ENCODE results near the gene POLH.
"Not testable (repeated sequence)": the region's sequence is repeated elsewhere in the genome, so short reads cannot be mapped to it uniquely, and the experiment has no call there.

The POLH gene

GRCh38 chr6:43575772-43576551 is at the start of gene POLH, which contains the start of gene XPO5:
POLH (plus strand) TSS chr6:43576185; CDS start chr6:43582320, 6,135 bp downstream.
XPO5 (minus strand) TSS chr6:43576038; CDS start chr6:43575864, 174 bp downstream.
- Mint-ChIP-seq H3K9me3 (no peaks in the 10 kb centered on the region), H3K4me3 (peak within 1 kb of the TSS; percentile 98), H3K27me3 (no peaks in the 10 kb centered on the region), H3K27ac (ENCODE audit: low read depth) (peak within 1 kb of the TSS; percentile 91), H3K4me1 (peaks cover 28% of the 10 kb centered on the region), H3K36me3 (ENCODE audit: insufficient read depth) (peaks cover 27% of the 10 kb centered on the region)
- DNase-seq (ENCODE audit: low spot score in 2 of 2) = peak; percentile 78 to 84
- ATAC-seq (replicated peaks; ENCODE audit: extremely low read depth, poor library complexity, severe bottlenecking) = peak; percentile 94

DNA sequence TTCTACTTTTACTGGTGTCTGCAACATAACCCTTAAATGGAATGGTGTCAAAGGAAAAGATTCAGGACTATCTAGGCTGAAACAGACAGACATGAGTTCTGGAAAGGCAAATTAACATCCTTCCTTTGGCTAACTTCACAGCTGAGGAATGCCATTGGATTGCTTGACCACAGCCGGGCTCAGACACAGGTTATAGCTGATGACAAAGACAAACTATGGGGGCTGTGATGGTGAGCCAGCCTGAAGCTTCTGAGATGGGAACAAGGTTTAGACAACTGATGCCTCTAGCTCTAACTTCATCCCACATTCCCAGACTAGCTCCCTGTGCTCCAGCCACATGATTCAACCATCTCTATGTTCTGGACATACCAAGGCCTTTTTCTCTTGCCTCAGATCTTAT is 43.8 kb upstream of the POLH start:
- no peak for DNase-seq (ENCODE audit: low spot score in 2 of 2)
- no peaks in the 10 kb centered on the region for H3K4me1 Mint-ChIP-seq
- H3K36me3 Mint-ChIP-seq (ENCODE audit: insufficient read depth) = peaks cover 43% of the 10 kb centered on the region
- no peaks in the 10 kb centered on the region for H3K27me3 Mint-ChIP-seq
- peak overlapping the region; percentile 52 for H3K27ac Mint-ChIP-seq (ENCODE audit: low read depth)
- no peak for ATAC-seq (replicated peaks; ENCODE audit: extremely low read depth, poor library complexity, severe bottlenecking)
- H3K9me3 Mint-ChIP-seq = no peaks in the 10 kb centered on the region
- no peak overlapping the region for H3K4me3 Mint-ChIP-seq

GRCh38 chr6:43538986-43539385 is 37.0 kb upstream of the POLH start:
- H3K4me3 Mint-ChIP-seq; H3K27me3 Mint-ChIP-seq; DNase-seq (ENCODE audit: low spot score in 2 of 2); ATAC-seq (replicated peaks; ENCODE audit: extremely low read depth, poor library complexity, severe bottlenecking); H3K4me1 Mint-ChIP-seq; H3K27ac Mint-ChIP-seq (ENCODE audit: low read depth); H3K9me3 Mint-ChIP-seq: not testable (repeated sequence)
- H3K36me3 Mint-ChIP-seq (ENCODE audit: insufficient read depth) = peaks cover 35% of the 10 kb centered on the region

DNA sequence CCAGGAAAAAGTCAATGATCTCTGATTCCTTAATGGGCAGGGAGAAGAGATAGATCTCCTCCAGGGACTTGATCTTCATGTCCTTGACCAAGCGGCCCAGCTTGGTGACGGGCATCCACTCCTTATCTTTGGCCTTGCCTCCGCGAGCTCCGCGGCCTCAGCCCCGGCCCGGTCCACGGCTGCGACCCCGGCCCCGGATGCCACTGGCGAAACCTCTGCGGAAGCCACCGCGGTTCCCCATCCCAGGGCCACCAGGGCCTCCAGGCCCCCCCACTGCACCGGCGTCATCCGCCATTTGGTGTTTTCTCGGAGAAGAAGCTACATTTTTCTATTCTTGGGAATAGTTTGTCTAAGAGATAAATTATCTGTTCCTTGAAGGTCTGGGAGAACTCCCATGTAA is 36.6 kb upstream of the POLH start:
- H3K36me3 Mint-ChIP-seq (ENCODE audit: insufficient read depth) = peaks cover 36% of the 10 kb centered on the region
- not testable (repeated sequence) for ATAC-seq (replicated peaks; ENCODE audit: extremely low read depth, poor library complexity, severe bottlenecking)

GRCh38 chr6:43540507-43540906 is 35.5 kb upstream of the POLH start:
- Mint-ChIP-seq H3K4me3 (no peak overlapping the region), H3K9me3 (no peaks in the 10 kb centered on the region), H3K27ac (ENCODE audit: low read depth) (no peak overlapping the region), H3K36me3 (ENCODE audit: insufficient read depth) (peaks cover 38% of the 10 kb centered on the region), H3K27me3 (no peaks in the 10 kb centered on the region), H3K4me1 (peaks cover 9% of the 10 kb centered on the region)
- ATAC-seq (replicated peaks; ENCODE audit: extremely low read depth, poor library complexity, severe bottlenecking) (no peak), DNase-seq (ENCODE audit: low spot score in 2 of 2) (no peak)

More for the DNA sequence above, 36.6 kb upstream of the POLH start:
- not testable (repeated sequence) for H3K27me3 Mint-ChIP-seq; H3K27ac Mint-ChIP-seq (ENCODE audit: low read depth); H3K4me3 Mint-ChIP-seq; H3K9me3 Mint-ChIP-seq; DNase-seq (ENCODE audit: low spot score in 2 of 2); H3K4me1 Mint-ChIP-seq

GRCh38 chr6:43541774-43542471 is 34.1 kb upstream of the POLH start:
- no peaks in the 10 kb centered on the region for H3K27me3 Mint-ChIP-seq
- H3K27ac Mint-ChIP-seq (ENCODE audit: low read depth) = no peak overlapping the region
- H3K4me3 Mint-ChIP-seq = no peak overlapping the region
- ATAC-seq (replicated peaks; ENCODE audit: extremely low read depth, poor library complexity, severe bottlenecking) (no peak), DNase-seq (ENCODE audit: low spot score in 2 of 2) (no peak)
- peaks cover 9% of the 10 kb centered on the region for H3K4me1 Mint-ChIP-seq
- H3K9me3 Mint-ChIP-seq = no peaks in the 10 kb centered on the region
- H3K36me3 Mint-ChIP-seq (ENCODE audit: insufficient read depth) = peaks cover 44% of the 10 kb centered on the region

DNA sequence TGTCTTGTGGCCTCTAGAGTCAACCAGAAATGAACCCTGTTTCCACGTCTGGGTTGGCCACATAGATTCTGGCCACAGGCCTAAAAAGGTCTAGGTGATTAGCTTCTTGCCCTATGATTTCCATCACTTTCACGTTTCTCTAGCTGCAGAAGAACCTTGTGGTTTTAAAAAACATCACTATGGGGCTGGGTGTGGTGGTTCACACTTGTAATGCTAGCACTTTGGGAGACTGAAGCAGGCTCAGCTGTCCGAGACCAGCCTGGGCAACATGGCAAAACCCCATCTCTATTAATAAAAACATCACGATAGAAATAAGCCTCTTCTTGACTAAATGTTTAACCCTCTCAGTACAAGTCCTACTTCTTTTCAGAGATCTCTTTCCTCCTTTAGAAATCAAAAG is 31.5 kb upstream of the POLH start:
- H3K36me3 Mint-ChIP-seq (ENCODE audit: insufficient read depth) = peaks cover 52% of the 10 kb centered on the region
- DNase-seq (ENCODE audit: low spot score in 2 of 2) = no peak
- ATAC-seq (replicated peaks; ENCODE audit: extremely low read depth, poor library complexity, severe bottlenecking) = peak; percentile 43
- H3K4me1 Mint-ChIP-seq = peaks cover 9% of the 10 kb centered on the region
- no peaks in the 10 kb centered on the region for H3K27me3 Mint-ChIP-seq
- H3K9me3 Mint-ChIP-seq = no peaks in the 10 kb centered on the region
- no peak overlapping the region for H3K4me3 Mint-ChIP-seq
- H3K27ac Mint-ChIP-seq (ENCODE audit: low read depth) = no peak overlapping the region

GRCh38 chr6:43547222-43547621 is 28.8 kb upstream of the POLH start:
- DNase-seq (ENCODE audit: low spot score in 2 of 2) (no peak), ATAC-seq (replicated peaks; ENCODE audit: extremely low read depth, poor library complexity, severe bottlenecking) (no peak)
- H3K36me3 Mint-ChIP-seq (ENCODE audit: insufficient read depth) = peaks cover 59% of the 10 kb centered on the region
- H3K27ac Mint-ChIP-seq (ENCODE audit: low read depth) = no peak overlapping the region
- H3K9me3 Mint-ChIP-seq = no peaks in the 10 kb centered on the region
- no peaks in the 10 kb centered on the region for H3K27me3 Mint-ChIP-seq
- H3K4me3 Mint-ChIP-seq = no peak overlapping the region
- H3K4me1 Mint-ChIP-seq = peaks cover 9% of the 10 kb centered on the region

GRCh38 chr6:43557620-43558019 is 18.4 kb upstream of the POLH start:
- not testable (repeated sequence) for H3K4me1 Mint-ChIP-seq; H3K4me3 Mint-ChIP-seq; H3K9me3 Mint-ChIP-seq; DNase-seq (ENCODE audit: low spot score in 2 of 2); H3K27me3 Mint-ChIP-seq; ATAC-seq (replicated peaks; ENCODE audit: extremely low read depth, poor library complexity, severe bottlenecking)
- Mint-ChIP-seq H3K27ac (ENCODE audit: low read depth) (peak overlapping the region; percentile 40), H3K36me3 (ENCODE audit: insufficient read depth) (peaks cover 69% of the 10 kb centered on the region)

DNA sequence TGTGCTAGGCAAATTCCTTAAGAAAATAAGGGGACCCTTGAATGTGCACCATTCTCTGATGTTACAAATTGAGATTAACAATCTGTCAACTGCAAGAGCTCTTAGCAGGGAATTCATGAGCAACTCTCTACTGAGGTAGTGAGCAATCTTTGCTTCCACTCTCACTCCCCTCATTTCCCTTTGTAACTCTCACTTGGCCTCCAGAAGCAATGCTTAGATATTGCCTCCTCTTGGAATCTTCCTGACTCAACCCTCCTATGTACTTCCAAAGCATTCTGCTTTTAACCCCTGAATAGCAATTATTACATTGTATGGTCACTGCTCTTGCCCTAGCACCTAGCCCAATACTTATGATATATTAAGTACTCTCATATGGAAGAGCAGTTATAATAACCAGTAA is 16.7 kb upstream of the POLH start:
- Mint-ChIP-seq H3K9me3 (no peaks in the 10 kb centered on the region), H3K27ac (ENCODE audit: low read depth) (no peak overlapping the region), H3K36me3 (ENCODE audit: insufficient read depth) (peaks cover 69% of the 10 kb centered on the region), H3K4me1 (no peaks in the 10 kb centered on the region), H3K27me3 (no peaks in the 10 kb centered on the region), H3K4me3 (no peak overlapping the region)
- ATAC-seq (replicated peaks; ENCODE audit: extremely low read depth, poor library complexity, severe bottlenecking) = no peak
- no peak for DNase-seq (ENCODE audit: low spot score in 2 of 2)

DNA sequence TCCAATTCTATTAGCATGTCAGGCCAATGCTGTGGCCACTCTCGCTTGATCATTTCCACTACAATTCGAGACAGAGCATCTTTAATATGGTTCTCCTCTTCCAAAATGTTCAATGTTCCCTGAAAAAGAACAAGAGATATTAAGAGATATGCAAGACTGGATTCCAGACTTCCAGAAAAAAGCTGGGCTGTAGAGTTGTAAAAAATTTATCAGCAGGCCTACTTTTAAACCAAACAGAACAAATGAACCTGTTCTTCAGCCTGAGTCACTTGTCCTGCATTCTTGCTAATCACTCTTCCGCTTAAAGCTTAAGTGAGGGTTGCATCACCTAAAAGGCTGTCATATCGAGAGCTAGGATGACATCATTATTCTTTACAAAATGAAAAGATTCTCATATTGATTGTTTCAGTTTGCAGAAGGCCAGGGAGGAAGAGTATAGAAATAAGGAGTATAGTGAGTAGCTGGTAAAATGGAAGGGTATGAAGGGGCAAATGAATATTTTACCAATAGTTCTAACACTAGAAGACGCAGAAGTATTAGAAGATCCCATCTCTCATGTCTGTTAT is 5.0 kb upstream of the POLH start:
- Mint-ChIP-seq H3K9me3 (no peaks in the 10 kb centered on the region), H3K27me3 (no peaks in the 10 kb centered on the region), H3K4me3 (no peak overlapping the region), H3K4me1 (peaks cover 10% of the 10 kb centered on the region), H3K36me3 (ENCODE audit: insufficient read depth) (peaks cover 51% of the 10 kb centered on the region), H3K27ac (ENCODE audit: low read depth) (peak overlapping the region; percentile 63)
- ATAC-seq (replicated peaks; ENCODE audit: extremely low read depth, poor library complexity, severe bottlenecking) (no peak), DNase-seq (ENCODE audit: low spot score in 2 of 2) (no peak)

- no peak for ATAC-seq (replicated peaks; ENCODE audit: extremely low read depth, poor library complexity, severe bottlenecking)
- peaks cover 15% of the 10 kb centered on the region for H3K4me1 Mint-ChIP-seq
- DNase-seq (ENCODE audit: low spot score in 2 of 2) = no peak
- peaks cover 48% of the 10 kb centered on the region for H3K36me3 Mint-ChIP-seq (ENCODE audit: insufficient read depth)
- no peak overlapping the region for H3K4me3 Mint-ChIP-seq
- no peaks in the 10 kb centered on the region for H3K27me3 Mint-ChIP-seq
- no peaks in the 10 kb centered on the region for H3K9me3 Mint-ChIP-seq
- H3K27ac Mint-ChIP-seq (ENCODE audit: low read depth) = no peak overlapping the region
Observed at GRCh38 chr6:43572015-43572414, 4.0 kb upstream of the POLH start.
